Smooth muscle cell (in vitro differentiated cells): ENCODE results near the gene HPF1. TPM values are rescaled to one million over a fixed set of nuclear protein-coding genes. Genes with fewer than 3 reads are reported as not detected.
A peak's percentile ranks its signal among the peaks of the same experiment; 100 is the strongest.
"Not testable (repeated sequence)": the region's sequence is repeated elsewhere in the genome, so short reads cannot be mapped to it uniquely, and the experiment has no call there.

Source experiments
- DNase-seq: peaks from one replicate; lab custom pipeline; 2025; ENCODE audit not compliant: unreplicated experiment; lab: John Stamatoyannopoulos, UW
- H2AFZ ChIP-seq: fragments of 200-600 bp; sonication (generic); 2 replicates; pipeline ENCODE4 v1.6.0; 2016; ENCODE audit warnings: antibody characterized with exemption, low read depth, mild to moderate bottlenecking
- H3F3A ChIP-seq: fragments of 200-600 bp; sonication (generic); 2 replicates; pipeline ENCODE4 v1.6.0; 2017; ENCODE audit warnings: antibody characterized with exemption, low read depth
- H3K27ac ChIP-seq: fragments of 200-600 bp; sonication (generic); 2 replicates; pipeline ENCODE4 v1.5.1; 2016; ENCODE audit warnings: low read depth, mild to moderate bottlenecking
- H3K27me3 ChIP-seq: fragments of 200-600 bp; sonication (generic); 2 replicates; pipeline ENCODE4 v1.6.1; 2016; ENCODE audit warnings: low read depth, mild to moderate bottlenecking
- H3K36me3 ChIP-seq: fragments of 200-600 bp; sonication (generic); 2 replicates; pipeline ENCODE4 v1.5.1; 2016; ENCODE audit warnings: low read depth
- H3K4me1 ChIP-seq: fragments of 200-600 bp; sonication (generic); 2 replicates; pipeline ENCODE4 v1.5.1; 2016; ENCODE audit warnings: low read depth
- H3K4me2 ChIP-seq: fragments of 200-600 bp; sonication (generic); 2 replicates; pipeline ENCODE4 v1.6.0; 2016; ENCODE audit warnings: mild to moderate bottlenecking
- H3K4me3 ChIP-seq: fragments of 200-600 bp; sonication (generic); 2 replicates; pipeline ENCODE4 v1.5.1; 2016; ENCODE audit warnings: mild to moderate bottlenecking
- H3K79me2 ChIP-seq: fragments of 200-600 bp; sonication (generic); 2 replicates; pipeline ENCODE4 v1.6.0; 2016; ENCODE audit warnings: low read depth, mild to moderate bottlenecking
- H3K9ac ChIP-seq: fragments of 200-600 bp; sonication (generic); 2 replicates; pipeline ENCODE4 v1.6.0; 2016; ENCODE audit warnings: low read depth
- H3K9me3 ChIP-seq: fragments of 200-600 bp; sonication (generic); replicated peaks from 2 replicates; pipeline ENCODE4 v1.5.1; 2016; ENCODE audit warnings: low read depth
- H4K20me1 ChIP-seq: fragments of 200-600 bp; sonication (generic); 2 replicates; pipeline ENCODE4 v1.6.0; 2016; ENCODE audit warnings: low read depth
- CTCF ChIP-seq: fragments of 200-600 bp; sonication (generic); IDR thresholded peaks from 2 replicates; pipeline ENCODE4 v1.5.1; 2017; ENCODE audit warnings: borderline replicate concordance, mild to moderate bottlenecking, antibody characterized with exemption; ENCODE audit not compliant: insufficient read depth, poor library complexity, severe bottlenecking
- WGBS: methylation state at CpG from one replicate; pipeline ENCODE4 v1.1.7; 2016; ENCODE audit warnings: low lambda C conversion rate; 5-methylcytosine and 5-hydroxymethylcytosine counted together
- polyA plus RNA-seq: library from polyadenylated mRNA; unstranded; fragments of >200 nt; fragmentation: Nextera tagmentation; extraction: Ambion mirVana; gene quantifications from 2 replicates; pipeline ENCODE4 v1.2.1, GENCODE V29; 2016
- total RNA-seq: library from RNA; depleted of rRNA; stranded (reverse); fragments of >200 nt; gene quantifications from 2 replicates; pipeline ENCODE4 v1.2.3, GENCODE V29; 2014

HPF1 gene
- total and polyA plus RNA-seq, 2 experiments from 2014 or later: 34.1 to 53.9 TPM

GRCh38 chr4:169773889-169774288 is 16.1 kb upstream of the HPF1 start:
- Histone ChIP-seq H3F3A (peaks cover 4% of the 10 kb centered on the region), H3K27ac (no peak overlapping the region), H3K79me2 (no peaks in the 10 kb centered on the region), H3K9me3 (no peaks in the 10 kb centered on the region), H3K4me2 (no peak overlapping the region), H3K27me3 (no peaks in the 10 kb centered on the region), H3K4me1 (no peaks in the 10 kb centered on the region), H3K36me3 (no peaks in the 10 kb centered on the region), H3K9ac (no peak overlapping the region), H2AFZ (no peak overlapping the region), H3K4me3 (no peak overlapping the region), H4K20me1 (no peaks in the 10 kb centered on the region)
- WGBS: 86% methylated on average over 7 of the region's 7 CpGs
- TF ChIP-seq CTCF: no peak
- DNase-seq: no peak

GRCh38 chr4:169771556-169772080 is 13.9 kb upstream of the HPF1 start:
- not testable (repeated sequence) for H2AFZ ChIP-seq, H3K4me1 ChIP-seq, H3K79me2 ChIP-seq, DNase-seq, H3K4me2 ChIP-seq, H3K36me3 ChIP-seq, H3K4me3 ChIP-seq, H4K20me1 ChIP-seq, H3K9me3 ChIP-seq, H3K9ac ChIP-seq, H3K27me3 ChIP-seq, H3F3A ChIP-seq
- H3K27ac ChIP-seq: peak overlapping the region; percentile 66
- WGBS: 92% methylated on average over 11 of the region's 11 CpGs

GRCh38 chr4:169770416-169770815 is 12.7 kb upstream of the HPF1 start:
- no peaks in the 10 kb centered on the region for H4K20me1 ChIP-seq
- no peaks in the 10 kb centered on the region for H3K36me3 ChIP-seq
- no peak overlapping the region for H3K4me2 ChIP-seq
- no peak for TF ChIP-seq CTCF
- H3K4me1 ChIP-seq: no peaks in the 10 kb centered on the region
- no peaks in the 10 kb centered on the region for H3K27me3 ChIP-seq
- H3F3A ChIP-seq: peaks cover 4% of the 10 kb centered on the region
- H3K4me3 ChIP-seq: no peak overlapping the region
- no peaks in the 10 kb centered on the region for H3K79me2 ChIP-seq
- DNase-seq: no peak
- H3K27ac ChIP-seq: peak overlapping the region; percentile 66
- no peaks in the 10 kb centered on the region for H3K9me3 ChIP-seq
- no peak overlapping the region for H3K9ac ChIP-seq
- H2AFZ ChIP-seq: no peak overlapping the region

GRCh38 chr4:169768385-169768784 is 10.6 kb upstream of the HPF1 start:
- H2AFZ ChIP-seq: no peak overlapping the region
- H3K27ac ChIP-seq: no peak overlapping the region
- H3K79me2 ChIP-seq: no peaks in the 10 kb centered on the region
- H3K36me3 ChIP-seq: no peaks in the 10 kb centered on the region
- H3K9ac ChIP-seq: no peak overlapping the region
- 92% methylated on average over 3 of the region's 3 CpGs for WGBS
- no peak overlapping the region for H3K4me3 ChIP-seq
- no peaks in the 10 kb centered on the region for H3K9me3 ChIP-seq
- TF ChIP-seq CTCF: no peak
- H3K4me1 ChIP-seq: no peaks in the 10 kb centered on the region
- H3K4me2 ChIP-seq: no peak overlapping the region
- H3K27me3 ChIP-seq: no peaks in the 10 kb centered on the region
- no peak for DNase-seq
- peaks cover 4% of the 10 kb centered on the region for H3F3A ChIP-seq
- H4K20me1 ChIP-seq: no peaks in the 10 kb centered on the region
